Hippocampal formation (tissue), 2 donors: ENCODE results near the gene PLCZ1.
"Not testable (repeated sequence)": the region's sequence is repeated elsewhere in the genome, so short reads cannot be mapped to it uniquely, and the experiment has no call there.

Experiments
- DNase-seq, 2 donors: peaks; one replicate each; lab custom pipeline; 2025; lab: John Stamatoyannopoulos, UW

PLCZ1 gene

GRCh38 chr12:18703911-18704310 lies 33.9 kb downstream of the PLCZ1 start:
- no peak for DNase-seq

- DNase-seq, result no peak
Observed at GRCh38 chr12:18703321-18703720, 34.5 kb downstream of the PLCZ1 start.

- no peak for DNase-seq
Observed at GRCh38 chr12:18700271-18700670, 37.5 kb downstream of the PLCZ1 start.

- no peak for DNase-seq
Observed at GRCh38 chr12:18696971-18697602, 40.7 kb downstream of the PLCZ1 start.

GRCh38 chr12:18693986-18694385 lies 43.8 kb downstream of the PLCZ1 start:
- DNase-seq, result not testable (repeated sequence)

- no peak for DNase-seq
Observed at GRCh38 chr12:18690653-18691052, 47.2 kb downstream of the PLCZ1 start.

GRCh38 chr12:18689771-18690170 lies 48.0 kb downstream of the PLCZ1 start:
- DNase-seq, result no peak

GRCh38 chr12:18684430-18684829 lies 53.4 kb downstream of the PLCZ1 start:
- DNase-seq, result no peak

GRCh38 chr12:18683327-18684013 lies 54.3 kb downstream of the PLCZ1 start:
- DNase-seq, result no peak

- DNase-seq, result no peak
Observed at GRCh38 chr12:18681818-18682217, 56.0 kb downstream of the PLCZ1 start.

GRCh38 chr12:18676996-18677588 lies 60.7 kb downstream of the PLCZ1 start:
- no peak for DNase-seq

- no peak for DNase-seq
Observed at GRCh38 chr12:18676141-18676540, 61.7 kb downstream of the PLCZ1 start.

GRCh38 chr12:18658829-18659228 lies 79.0 kb downstream of the PLCZ1 start:
- no peak for DNase-seq

- no peak for DNase-seq
Observed at GRCh38 chr12:18658179-18658578, 79.6 kb downstream of the PLCZ1 start.

- DNase-seq, result no peak
Observed at GRCh38 chr12:18655351-18655750, 82.5 kb downstream of the PLCZ1 start.

- no peak for DNase-seq
Observed at GRCh38 chr12:18653465-18653864, 84.3 kb downstream of the PLCZ1 start.

- DNase-seq, result no peak
Observed at GRCh38 chr12:18652596-18652995, 85.2 kb downstream of the PLCZ1 start.

GRCh38 chr12:18651525-18651924 lies 86.3 kb downstream of the PLCZ1 start:
- no peak for DNase-seq

GRCh38 chr12:18646286-18646890 lies 91.4 kb downstream of the PLCZ1 start:
- DNase-seq, result no peak

- DNase-seq, result no peak
Observed at GRCh38 chr12:18644564-18644963, 93.2 kb downstream of the PLCZ1 start.

- DNase-seq, result no peak
Observed at GRCh38 chr12:18643681-18644080, 94.1 kb downstream of the PLCZ1 start.

- DNase-seq, result no peak
Observed at GRCh38 chr12:18640321-18640955, 97.4 kb downstream of the PLCZ1 start.
